ENCODE measurements around the gene PAGR1. TPM values are rescaled to one million over a fixed set of nuclear protein-coding genes. Genes with fewer than 3 reads are reported as not detected.

Gene PAGR1
- total and polyA plus RNA-seq, 2 of the 13 experiments (the other 11 are each of a cell fraction or from before 2014, with no cell fraction given): 9.8 to 66.4 TPM

DNA sequence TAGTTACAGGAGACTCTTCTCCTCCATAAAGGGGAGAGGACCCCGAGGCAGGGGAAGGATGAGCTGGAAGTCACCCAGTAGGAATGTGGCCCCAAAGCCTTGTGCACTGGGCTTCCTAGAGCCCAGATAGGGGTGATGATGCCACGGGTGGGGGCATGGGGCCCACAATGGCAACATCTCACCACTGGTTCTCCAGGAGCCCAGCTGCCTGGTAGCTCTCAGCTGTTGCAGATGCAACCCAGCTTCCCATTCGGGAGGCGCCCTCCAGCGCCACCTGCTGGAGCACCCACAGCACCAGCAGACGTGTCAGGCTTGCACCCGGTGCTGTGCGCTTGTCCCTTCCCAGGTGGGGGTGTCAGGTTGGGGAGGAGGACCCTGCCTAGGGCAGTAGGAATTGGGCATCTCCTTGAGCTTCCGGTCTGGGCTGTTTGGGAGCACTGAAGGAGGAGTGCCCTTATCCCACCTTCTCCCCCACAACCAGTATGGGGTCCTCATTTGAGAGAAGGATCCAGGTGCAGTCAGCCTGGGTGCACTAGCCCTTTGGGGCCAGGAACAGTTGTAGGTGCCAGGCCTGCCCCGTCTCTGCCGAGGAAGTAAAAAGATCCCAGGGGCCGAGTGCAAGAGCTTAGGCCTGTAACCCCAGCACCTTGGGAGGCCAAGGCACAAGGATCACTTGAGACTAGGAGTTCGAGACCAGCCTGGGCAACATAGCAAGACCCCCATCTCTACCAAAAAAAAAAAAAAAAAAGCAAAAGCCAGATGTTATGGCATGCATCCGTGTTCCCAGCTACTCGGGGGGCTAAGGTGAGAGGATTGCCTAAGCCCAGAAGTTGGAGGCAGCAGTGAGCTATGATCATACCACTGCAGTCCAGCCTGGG lies 32.7 kb downstream of the PAGR1 start (continued):
- TF ChIP-seq ZNF562 (CRISPR knock-in tag; IDR thresholded peaks at IDR 0.05; ENCODE audit: borderline replicate concordance) (no peak), TCF7 (IDR thresholded peaks at IDR 0.05; ENCODE audit: low read depth) (no peak), KAT8 (CRISPR knock-in tag; IDR thresholded peaks at IDR 0.05) (peak; percentile 51; the same call in 1 of the 2 replicates), ZNF550 (CRISPR knock-in tag; IDR thresholded peaks at IDR 0.05; ENCODE audit: borderline replicate concordance) (0 out of 2 replicates have a peak, but pooled peaks have one; percentile 47), FOXA1 (IDR thresholded peaks at IDR 0.05) (no peak), FOXA1 (CRISPR knock-in tag; IDR thresholded peaks at IDR 0.05) (0 out of 2 replicates have a peak, but pooled peaks have one; percentile 6), CEBPG (CRISPR knock-in tag; IDR thresholded peaks at IDR 0.05) (peak; percentile 72), ZBTB8A (CRISPR knock-in tag; IDR thresholded peaks at IDR 0.05; ENCODE audit: borderline replicate concordance, low read depth) (no peak), AHR (CRISPR knock-in tag; IDR thresholded peaks at IDR 0.05) (peak; percentile 87; the same call in 1 of the 2 replicates), ZNF12 (CRISPR knock-in tag; IDR thresholded peaks at IDR 0.05) (peak; percentile 61; the same call in 1 of the 2 replicates), HOXA7 (CRISPR knock-in tag; IDR thresholded peaks at IDR 0.05) (no peak)
- TF ChIP-seq, protein P1, sequence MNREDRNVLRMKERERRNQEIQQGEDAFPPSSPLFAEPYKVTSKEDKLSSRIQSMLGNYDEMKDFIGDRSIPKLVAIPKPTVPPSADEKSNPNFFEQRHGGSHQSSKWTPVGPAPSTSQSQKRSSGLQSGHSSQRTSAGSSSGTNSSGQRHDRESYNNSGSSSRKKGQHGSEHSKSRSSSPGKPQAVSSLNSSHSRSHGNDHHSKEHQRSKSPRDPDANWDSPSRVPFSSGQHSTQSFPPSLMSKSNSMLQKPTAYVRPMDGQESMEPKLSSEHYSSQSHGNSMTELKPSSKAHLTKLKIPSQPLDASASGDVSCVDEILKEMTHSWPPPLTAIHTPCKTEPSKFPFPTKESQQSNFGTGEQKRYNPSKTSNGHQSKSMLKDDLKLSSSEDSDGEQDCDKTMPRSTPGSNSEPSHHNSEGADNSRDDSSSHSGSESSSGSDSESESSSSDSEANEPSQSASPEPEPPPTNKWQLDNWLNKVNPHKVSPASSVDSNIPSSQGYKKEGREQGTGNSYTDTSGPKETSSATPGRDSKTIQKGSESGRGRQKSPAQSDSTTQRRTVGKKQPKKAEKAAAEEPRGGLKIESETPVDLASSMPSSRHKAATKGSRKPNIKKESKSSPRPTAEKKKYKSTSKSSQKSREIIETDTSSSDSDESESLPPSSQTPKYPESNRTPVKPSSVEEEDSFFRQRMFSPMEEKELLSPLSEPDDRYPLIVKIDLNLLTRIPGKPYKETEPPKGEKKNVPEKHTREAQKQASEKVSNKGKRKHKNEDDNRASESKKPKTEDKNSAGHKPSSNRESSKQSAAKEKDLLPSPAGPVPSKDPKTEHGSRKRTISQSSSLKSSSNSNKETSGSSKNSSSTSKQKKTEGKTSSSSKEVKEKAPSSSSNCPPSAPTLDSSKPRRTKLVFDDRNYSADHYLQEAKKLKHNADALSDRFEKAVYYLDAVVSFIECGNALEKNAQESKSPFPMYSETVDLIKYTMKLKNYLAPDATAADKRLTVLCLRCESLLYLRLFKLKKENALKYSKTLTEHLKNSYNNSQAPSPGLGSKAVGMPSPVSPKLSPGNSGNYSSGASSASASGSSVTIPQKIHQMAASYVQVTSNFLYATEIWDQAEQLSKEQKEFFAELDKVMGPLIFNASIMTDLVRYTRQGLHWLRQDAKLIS (CRISPR knock-in tag; IDR thresholded peaks at IDR 0.05): no peak
- TF ChIP-seq, protein P2, sequence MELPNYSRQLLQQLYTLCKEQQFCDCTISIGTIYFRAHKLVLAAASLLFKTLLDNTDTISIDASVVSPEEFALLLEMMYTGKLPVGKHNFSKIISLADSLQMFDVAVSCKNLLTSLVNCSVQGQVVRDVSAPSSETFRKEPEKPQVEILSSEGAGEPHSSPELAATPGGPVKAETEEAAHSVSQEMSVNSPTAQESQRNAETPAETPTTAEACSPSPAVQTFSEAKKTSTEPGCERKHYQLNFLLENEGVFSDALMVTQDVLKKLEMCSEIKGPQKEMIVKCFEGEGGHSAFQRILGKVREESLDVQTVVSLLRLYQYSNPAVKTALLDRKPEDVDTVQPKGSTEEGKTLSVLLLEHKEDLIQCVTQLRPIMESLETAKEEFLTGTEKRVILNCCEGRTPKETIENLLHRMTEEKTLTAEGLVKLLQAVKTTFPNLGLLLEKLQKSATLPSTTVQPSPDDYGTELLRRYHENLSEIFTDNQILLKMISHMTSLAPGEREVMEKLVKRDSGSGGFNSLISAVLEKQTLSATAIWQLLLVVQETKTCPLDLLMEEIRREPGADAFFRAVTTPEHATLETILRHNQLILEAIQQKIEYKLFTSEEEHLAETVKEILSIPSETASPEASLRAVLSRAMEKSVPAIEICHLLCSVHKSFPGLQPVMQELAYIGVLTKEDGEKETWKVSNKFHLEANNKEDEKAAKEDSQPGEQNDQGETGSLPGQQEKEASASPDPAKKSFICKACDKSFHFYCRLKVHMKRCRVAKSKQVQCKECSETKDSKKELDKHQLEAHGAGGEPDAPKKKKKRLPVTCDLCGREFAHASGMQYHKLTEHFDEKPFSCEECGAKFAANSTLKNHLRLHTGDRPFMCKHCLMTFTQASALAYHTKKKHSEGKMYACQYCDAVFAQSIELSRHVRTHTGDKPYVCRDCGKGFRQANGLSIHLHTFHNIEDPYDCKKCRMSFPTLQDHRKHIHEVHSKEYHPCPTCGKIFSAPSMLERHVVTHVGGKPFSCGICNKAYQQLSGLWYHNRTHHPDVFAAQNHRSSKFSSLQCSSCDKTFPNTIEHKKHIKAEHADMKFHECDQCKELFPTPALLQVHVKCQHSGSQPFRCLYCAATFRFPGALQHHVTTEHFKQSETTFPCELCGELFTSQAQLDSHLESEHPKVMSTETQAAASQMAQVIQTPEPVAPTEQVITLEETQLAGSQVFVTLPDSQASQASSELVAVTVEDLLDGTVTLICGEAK (IDR thresholded peaks at IDR 0.05): no peak
- TF ChIP-seq, protein P2 (CRISPR knock-in tag; IDR thresholded peaks at IDR 0.05): 0 out of 2 replicates have a peak, but pooled peaks have one; percentile 37
- TF ChIP-seq, protein P3, sequence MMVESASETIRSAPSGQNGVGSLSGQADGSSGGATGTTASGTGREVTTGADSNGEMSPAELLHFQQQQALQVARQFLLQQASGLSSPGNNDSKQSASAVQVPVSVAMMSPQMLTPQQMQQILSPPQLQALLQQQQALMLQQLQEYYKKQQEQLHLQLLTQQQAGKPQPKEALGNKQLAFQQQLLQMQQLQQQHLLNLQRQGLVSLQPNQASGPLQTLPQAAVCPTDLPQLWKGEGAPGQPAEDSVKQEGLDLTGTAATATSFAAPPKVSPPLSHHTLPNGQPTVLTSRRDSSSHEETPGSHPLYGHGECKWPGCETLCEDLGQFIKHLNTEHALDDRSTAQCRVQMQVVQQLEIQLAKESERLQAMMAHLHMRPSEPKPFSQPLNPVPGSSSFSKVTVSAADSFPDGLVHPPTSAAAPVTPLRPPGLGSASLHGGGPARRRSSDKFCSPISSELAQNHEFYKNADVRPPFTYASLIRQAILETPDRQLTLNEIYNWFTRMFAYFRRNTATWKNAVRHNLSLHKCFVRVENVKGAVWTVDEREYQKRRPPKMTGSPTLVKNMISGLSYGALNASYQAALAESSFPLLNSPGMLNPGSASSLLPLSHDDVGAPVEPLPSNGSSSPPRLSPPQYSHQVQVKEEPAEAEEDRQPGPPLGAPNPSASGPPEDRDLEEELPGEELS (CRISPR knock-in tag; IDR thresholded peaks at IDR 0.05): no peak

Measured in HepG2 (cell line).